GM21576 (cell line): Measurements from ENCODE around the gene SLC25A42.
"Not testable (repeated sequence)": the region's sequence is repeated elsewhere in the genome, so short reads cannot be mapped to it uniquely, and the experiment has no call there.

ENCODE experiments used
- ATAC-seq: cut with Tn5 transposase; IDR thresholded peaks from one replicate; pipeline ENCODE4 v1.9.1; 2021; ENCODE audit warnings: mild to moderate bottlenecking, moderate library complexity; ENCODE audit not compliant: unreplicated experiment

SLC25A42 gene

GRCh38 chr19:19102566-19102965, 38.8 kb downstream of the SLC25A42 start:
- ATAC-seq, result not testable (repeated sequence)

- no peak for ATAC-seq
Measured at GRCh38 chr19:19103167-19103566, 39.4 kb downstream of the SLC25A42 start.

- ATAC-seq, result no peak
Measured at GRCh38 chr19:19105365-19106055, 41.7 kb downstream of the SLC25A42 start.

GRCh38 chr19:19106056-19106551, 42.3 kb downstream of the SLC25A42 start:
- no peak for ATAC-seq

- ATAC-seq, result not testable (repeated sequence)
Measured at GRCh38 chr19:19106938-19107337, 43.1 kb downstream of the SLC25A42 start.

GRCh38 chr19:19107654-19108053, 43.9 kb downstream of the SLC25A42 start:
- ATAC-seq, result no peak

- ATAC-seq, result no peak
Measured at GRCh38 chr19:19109601-19110000, 45.8 kb downstream of the SLC25A42 start.

- no peak for ATAC-seq
Measured at GRCh38 chr19:19110410-19111135, 46.8 kb downstream of the SLC25A42 start.

GRCh38 chr19:19111136-19111835, 47.5 kb downstream of the SLC25A42 start:
- ATAC-seq, result no peak

- ATAC-seq, result no peak
Measured at GRCh38 chr19:19111967-19112580, 48.3 kb downstream of the SLC25A42 start.

- ATAC-seq, result no peak
Measured at GRCh38 chr19:19113040-19113626, 49.3 kb downstream of the SLC25A42 start.

- ATAC-seq, result no peak
Measured at GRCh38 chr19:19115954-19116353, 52.2 kb downstream of the SLC25A42 start.

- ATAC-seq, result no peak
Measured at GRCh38 chr19:19119325-19120237, 55.8 kb downstream of the SLC25A42 start.

GRCh38 chr19:19120308-19121231, 56.8 kb downstream of the SLC25A42 start:
- no peak for ATAC-seq

GRCh38 chr19:19121371-19121770, 57.6 kb downstream of the SLC25A42 start:
- no peak for ATAC-seq

- ATAC-seq, result no peak
Measured at GRCh38 chr19:19122902-19123301, 59.1 kb downstream of the SLC25A42 start.

GRCh38 chr19:19123386-19123785, 59.6 kb downstream of the SLC25A42 start:
- ATAC-seq, result no peak

- no peak for ATAC-seq
Measured at GRCh38 chr19:19126102-19126501, 62.3 kb downstream of the SLC25A42 start.

GRCh38 chr19:19131989-19132388, 68.2 kb downstream of the SLC25A42 start:
- ATAC-seq, result no peak
